ENCODE data around the gene CCDC66. TPM values are rescaled to one million over a fixed set of nuclear protein-coding genes. Genes with fewer than 3 reads are reported as not detected.

Gene CCDC66
- total and polyA plus RNA-seq, 9 of the 15 experiments (the other 6 are each of a cell fraction or from before 2014, with no cell fraction given): 21.5 to 46.5 (median 29.6) TPM

GRCh38 chr3:56664823-56665222 is 107.8 kb downstream of the CCDC66 start:
- ATAC-seq (no peak), DNase-seq (ENCODE audit: extremely low read depth in 1 of 4, low spot score in 3 of 4) (no peak), FAIRE-seq (no peak)
- CTCF ChIA-PET (ENCODE audit: low intra/inter-chr PET ratio): no interaction called here
- Histone ChIP-seq H3K9ac (ENCODE audit: insufficient read depth in 1 of 2, low read depth in 2 of 2, low read length in 2 of 2) (no peak overlapping the region), H3K27ac (ENCODE audit: extremely low read depth, low read depth, low read length) (no peak overlapping the region), H3K27me3 (ENCODE audit: control insufficient read depth in 2 of 2, insufficient read depth in 2 of 2, low read length in 2 of 2) (no peaks in the 10 kb centered on the region), H2AFZ (ENCODE audit: low read depth, low read length) (no peak overlapping the region), H3K36me3 (ENCODE audit: control insufficient read depth, insufficient read depth, low read length) (peaks cover 85% of the 10 kb centered on the region; the same call in 2 of the 3 replicates), H4K20me1 (replicated peaks; ENCODE audit: control insufficient read depth, insufficient read depth, low read length) (no peaks in the 10 kb centered on the region), H3K9me1 (ENCODE audit: control insufficient read depth, insufficient read depth, low read length) (no peaks in the 10 kb centered on the region), H3K4me3 (no peak overlapping the region), H3K4me2 (ENCODE audit: insufficient read depth, low read length) (no peak overlapping the region), H3K79me2 (ENCODE audit: control insufficient read depth, insufficient read depth, low read length) (no peaks in the 10 kb centered on the region), H3K4me1 (replicated peaks in 1 of 2; ENCODE audit: control insufficient read depth in 2 of 2, insufficient read depth in 2 of 2, low read length in 2 of 2) (no peaks in the 10 kb centered on the region), H3K9me3 (replicated peaks; ENCODE audit: control insufficient read depth, insufficient read depth, low read depth, low read length) (no peaks in the 10 kb centered on the region)
- BruUV-seq (replicated peaks): no TSS peak
- intact Hi-C loops (cut with micrococcal nuclease): no loop called here
- in situ Hi-C loops (cut with MboI): no loop called here
- POLR2A ChIA-PET: interaction anchor here (0.6 to 1.2 kb wide), 2 partner anchors 18 to 441 kb away, joined by 3 to 7 read pairs; partner anchors contain the start of gene TASOR
- TF ChIP-seq ZFX (CRISPR knock-in tag; IDR thresholded peaks at IDR 0.05) (no peak), ZNF121 (CRISPR knock-in tag; conservative IDR thresholded peaks at IDR 0.05) (0 out of 2 replicates have a peak, but pooled peaks have one; percentile 18), NFIX (CRISPR knock-in tag; IDR thresholded peaks at IDR 0.05; ENCODE audit: low read depth) (no peak), USF1 (CRISPR knock-in tag; IDR thresholded peaks at IDR 0.05) (no peak), CREBBP (IDR thresholded peaks at IDR 0.05; ENCODE audit: low read depth, low read length) (no peak), SMARCB1 (IDR thresholded peaks at IDR 0.05; ENCODE audit: insufficient read length, low read depth) (no peak)
- WGBS (ENCODE audit: insufficient coverage, low coverage, missing lambda C conversion rate): 93% methylated on average over 2 of the region's 2 CpGs

Data from K562 (cell line).